GM04503 (cell line): Measurements from ENCODE around the gene ADD3.
A peak's percentile ranks its signal among the peaks of the same experiment; 100 is the strongest.
"Not testable (repeated sequence)": the region's sequence is repeated elsewhere in the genome, so short reads cannot be mapped to it uniquely, and the experiment has no call there.

Source experiments
- DNase-seq: peaks from one replicate; pipeline ENCODE4 v3.0.0-alpha.2; 2012; ENCODE audit warnings: low read depth

The ADD3 gene

GRCh38 chr10:110109511-110109910, 101.7 kb downstream of the ADD3 start:
- no peak for DNase-seq

GRCh38 chr10:110110338-110110737, 102.6 kb downstream of the ADD3 start:
- DNase-seq: no peak

- DNase-seq: no peak
Measured at GRCh38 chr10:110113670-110114337, 106.0 kb downstream of the ADD3 start.

- DNase-seq: not testable (repeated sequence)
Measured at GRCh38 chr10:110114668-110115067, 106.9 kb downstream of the ADD3 start.

- DNase-seq: no peak
Measured at GRCh38 chr10:110115784-110116520, 108.2 kb downstream of the ADD3 start.

GRCh38 chr10:110118891-110119621, 111.3 kb downstream of the ADD3 start:
- DNase-seq: no peak

- no peak for DNase-seq
Measured at GRCh38 chr10:110123594-110123993, 115.8 kb downstream of the ADD3 start.

- no peak for DNase-seq
Measured at GRCh38 chr10:110129490-110129889, 121.7 kb downstream of the ADD3 start.

- DNase-seq: no peak
Measured at GRCh38 chr10:110134917-110135316, 127.1 kb downstream of the ADD3 start.

- not testable (repeated sequence) for DNase-seq
Measured at GRCh38 chr10:110135836-110136235, 128.1 kb downstream of the ADD3 start.

GRCh38 chr10:110137142-110137545, 129.4 kb downstream of the ADD3 start:
- peak; percentile 31 for DNase-seq

GRCh38 chr10:110138197-110138812, 130.5 kb downstream of the ADD3 start:
- DNase-seq: peak; percentile 15

- peak; percentile 13 for DNase-seq
Measured at GRCh38 chr10:110141185-110141584, 133.4 kb downstream of the ADD3 start.

- no peak for DNase-seq
Measured at GRCh38 chr10:110141871-110142635, 134.3 kb downstream of the ADD3 start.

GRCh38 chr10:110142965-110143364, 135.2 kb downstream of the ADD3 start:
- DNase-seq: no peak

- DNase-seq: no peak
Measured at GRCh38 chr10:110144507-110144906, 136.7 kb downstream of the ADD3 start.

- no peak for DNase-seq
Measured at GRCh38 chr10:110147961-110148360, 140.2 kb downstream of the ADD3 start.

- no peak for DNase-seq
Measured at GRCh38 chr10:110149259-110149658, 141.5 kb downstream of the ADD3 start.

GRCh38 chr10:110150046-110150445, 142.3 kb downstream of the ADD3 start:
- no peak for DNase-seq

- DNase-seq: no peak
Measured at GRCh38 chr10:110150981-110151380, 143.2 kb downstream of the ADD3 start.

GRCh38 chr10:110151467-110151866, 143.7 kb downstream of the ADD3 start:
- DNase-seq: no peak

GRCh38 chr10:110151971-110152370, 144.2 kb downstream of the ADD3 start:
- no peak for DNase-seq
